ENCODE data around the gene AUTS2.

The AUTS2 gene

DNA sequence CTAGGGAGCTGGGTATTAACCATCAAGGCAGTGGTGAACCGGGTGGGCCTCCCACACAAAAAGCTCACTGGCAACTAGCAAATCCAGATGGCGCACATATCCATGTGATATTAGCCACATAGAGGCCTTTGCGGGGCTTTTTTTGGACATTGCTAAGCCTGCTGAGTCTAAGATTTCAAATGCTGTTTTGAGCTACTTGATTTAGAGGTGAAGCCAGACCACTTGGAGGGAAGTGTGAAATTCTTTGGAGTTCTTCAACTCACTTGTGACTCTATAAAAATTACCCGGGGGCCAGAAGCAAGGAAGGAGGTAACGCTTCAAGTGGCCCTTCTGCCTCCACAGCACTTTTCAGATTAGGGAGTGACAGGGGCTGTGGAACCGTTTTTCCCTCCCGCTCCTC is 913.9 kb downstream of the AUTS2 start:
- DNase-seq = no peak

DNA sequence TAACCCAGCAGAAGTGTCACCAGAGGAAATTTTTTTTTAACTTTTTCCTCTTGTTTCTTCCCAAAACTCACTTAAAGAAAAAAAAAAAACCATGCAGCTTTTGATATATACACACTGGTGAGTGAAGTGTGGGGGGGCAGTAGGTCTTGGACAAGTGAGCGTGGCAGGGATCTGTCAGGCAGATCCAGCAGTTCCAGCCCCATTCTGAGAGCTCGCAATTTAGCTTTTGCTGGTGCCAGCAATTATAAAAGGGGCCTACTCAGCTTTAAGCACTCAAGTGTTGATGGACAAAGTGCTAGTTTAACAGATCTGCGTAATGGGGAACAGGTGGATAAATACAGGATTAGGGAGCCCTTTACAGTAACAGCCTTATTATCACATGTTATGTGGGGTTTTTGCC is 914.5 kb downstream of the AUTS2 start:
- DNase-seq = no peak

DNA sequence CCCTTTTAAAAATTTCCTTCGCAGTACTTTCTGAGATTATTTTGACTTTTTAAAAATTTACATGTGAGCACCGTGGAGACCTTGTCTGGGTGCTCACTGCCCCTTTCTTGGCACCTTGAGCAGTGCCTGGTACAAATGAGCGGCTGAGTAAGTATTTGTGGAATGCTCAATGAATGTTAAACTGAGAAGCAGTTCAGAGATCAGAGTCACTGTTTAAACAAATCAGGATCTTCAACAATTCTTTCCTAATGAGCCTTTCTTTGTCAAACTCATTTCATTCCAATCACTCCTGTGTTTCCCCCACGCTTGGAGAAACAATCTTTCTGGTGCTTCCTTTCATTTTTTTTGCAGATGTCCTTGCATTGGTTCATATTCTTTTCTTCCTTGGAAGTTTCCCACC is 922.3 kb downstream of the AUTS2 start:
- DNase-seq = no peak

DNA sequence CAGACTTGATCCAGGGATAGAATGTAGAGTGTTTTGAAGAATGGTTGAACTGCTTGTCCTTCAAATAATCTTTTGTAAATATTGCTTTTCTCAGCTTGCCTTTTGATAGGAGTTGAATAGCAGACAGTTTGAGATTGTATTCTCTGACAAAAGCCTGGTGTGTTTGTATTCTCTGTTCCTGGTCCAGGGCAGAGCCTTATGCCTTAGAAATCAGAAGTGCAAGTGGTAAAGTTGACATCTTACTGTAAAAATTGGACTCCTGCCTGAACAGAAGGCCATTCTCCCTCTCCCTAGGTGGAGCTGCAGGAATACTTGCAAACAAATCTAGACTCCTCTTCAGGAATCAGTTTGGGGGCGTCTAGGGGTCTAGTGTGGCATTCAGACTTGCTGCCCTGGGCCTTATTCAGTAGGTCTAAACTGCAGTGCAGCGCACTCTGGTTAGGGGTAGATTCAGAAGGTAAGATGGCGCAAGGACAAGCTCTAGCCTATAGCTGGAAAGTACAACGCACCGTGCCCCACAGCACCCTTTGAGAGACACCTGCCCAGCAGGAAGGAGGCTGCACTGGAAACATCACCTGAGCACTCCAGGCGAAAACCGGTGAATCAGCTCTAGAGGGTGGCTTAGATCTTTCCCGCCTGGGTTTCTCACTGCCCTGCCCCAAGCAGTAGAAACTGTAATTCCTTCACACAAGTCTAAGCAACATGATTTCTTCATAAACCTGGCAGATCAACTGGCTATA is 925.1 kb downstream of the AUTS2 start:
- DNase-seq = no peak

DNA sequence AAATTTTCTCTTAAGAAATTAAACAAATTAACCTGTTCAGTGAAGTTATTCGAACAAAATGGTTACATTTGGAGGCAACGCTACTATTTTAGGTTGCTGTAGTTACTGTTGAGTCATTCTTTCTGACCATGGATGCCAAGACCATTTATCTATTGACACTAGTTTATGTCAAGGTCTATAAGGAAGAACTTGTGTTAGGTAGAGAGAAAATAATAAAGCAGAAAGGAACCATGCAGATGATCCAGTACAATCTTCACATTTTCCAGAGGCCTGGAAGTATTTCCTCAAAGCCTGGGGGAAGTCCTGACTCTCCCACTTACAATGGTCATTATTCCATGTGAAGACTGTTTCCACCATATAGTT is 925.7 kb downstream of the AUTS2 start:
- DNase-seq = no peak

DNA sequence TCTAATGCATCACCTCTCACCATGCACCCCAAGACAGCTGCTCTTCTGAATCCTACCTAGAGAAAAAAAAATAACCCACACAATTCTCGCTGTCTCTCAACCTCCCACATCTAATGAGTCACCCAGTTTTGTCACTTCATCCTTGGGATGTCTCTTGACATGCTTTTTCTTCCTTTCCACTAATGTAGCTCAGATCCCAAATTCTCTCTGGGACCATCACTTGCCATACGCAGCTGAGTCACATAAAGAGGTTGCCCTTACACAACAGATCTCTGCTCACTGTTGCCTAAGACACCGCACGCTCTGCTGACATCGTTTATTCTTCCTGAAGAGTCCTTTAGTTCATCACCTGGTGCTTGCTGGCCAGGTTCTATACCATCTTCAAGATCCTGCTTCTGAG is 927.7 kb downstream of the AUTS2 start:
- DNase-seq = no peak

DNA sequence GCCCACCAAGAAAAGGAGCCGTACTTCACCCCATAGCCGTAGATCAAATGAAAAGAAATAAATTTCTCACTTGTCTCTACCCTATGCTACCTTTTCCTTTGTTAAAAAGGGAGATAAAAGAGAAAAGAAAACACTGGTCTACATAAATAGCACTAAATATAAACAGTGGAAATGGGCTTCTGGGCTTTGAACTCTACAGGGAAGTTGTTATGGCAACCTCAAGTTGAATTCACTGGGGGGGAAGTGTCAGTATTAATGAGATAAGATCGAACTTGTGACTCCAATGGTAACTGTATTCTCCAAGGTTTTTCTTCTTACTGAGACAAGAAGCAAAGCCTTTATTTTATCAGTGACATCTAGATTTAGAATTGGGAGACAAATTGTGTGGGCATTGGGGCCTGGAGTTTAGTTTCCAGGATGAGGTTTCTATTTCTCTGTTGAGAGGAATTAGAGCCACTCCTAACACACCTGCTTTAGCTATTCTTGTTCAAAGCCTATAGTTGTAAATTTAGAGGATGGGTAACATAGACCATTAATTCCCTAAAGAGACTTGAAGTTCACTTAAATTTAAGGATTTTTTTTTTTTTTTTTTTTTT is 929.3 kb downstream of the AUTS2 start:
- no peak for DNase-seq

DNA sequence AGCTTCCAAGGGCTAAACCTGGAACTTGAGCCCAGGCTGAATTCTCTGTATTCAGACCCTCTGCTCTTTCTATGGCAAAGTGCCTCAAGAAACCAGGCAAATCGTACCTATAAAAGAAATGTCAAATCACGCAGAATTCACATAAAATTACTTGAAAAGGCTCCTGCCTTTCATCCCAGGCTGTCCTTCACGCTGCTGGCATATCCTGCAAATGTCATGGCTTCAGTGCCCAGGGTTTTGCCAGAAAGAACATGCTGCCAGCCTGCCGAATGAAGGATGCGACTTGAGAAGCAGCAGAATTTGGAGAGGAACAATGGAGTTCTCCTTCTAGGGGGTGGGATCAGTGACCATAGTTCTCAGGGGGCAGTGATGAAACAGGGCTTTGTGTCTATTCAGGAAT is 931.2 kb downstream of the AUTS2 start:
- peak in 1 of 14 donors; percentile 12 for DNase-seq

DNA sequence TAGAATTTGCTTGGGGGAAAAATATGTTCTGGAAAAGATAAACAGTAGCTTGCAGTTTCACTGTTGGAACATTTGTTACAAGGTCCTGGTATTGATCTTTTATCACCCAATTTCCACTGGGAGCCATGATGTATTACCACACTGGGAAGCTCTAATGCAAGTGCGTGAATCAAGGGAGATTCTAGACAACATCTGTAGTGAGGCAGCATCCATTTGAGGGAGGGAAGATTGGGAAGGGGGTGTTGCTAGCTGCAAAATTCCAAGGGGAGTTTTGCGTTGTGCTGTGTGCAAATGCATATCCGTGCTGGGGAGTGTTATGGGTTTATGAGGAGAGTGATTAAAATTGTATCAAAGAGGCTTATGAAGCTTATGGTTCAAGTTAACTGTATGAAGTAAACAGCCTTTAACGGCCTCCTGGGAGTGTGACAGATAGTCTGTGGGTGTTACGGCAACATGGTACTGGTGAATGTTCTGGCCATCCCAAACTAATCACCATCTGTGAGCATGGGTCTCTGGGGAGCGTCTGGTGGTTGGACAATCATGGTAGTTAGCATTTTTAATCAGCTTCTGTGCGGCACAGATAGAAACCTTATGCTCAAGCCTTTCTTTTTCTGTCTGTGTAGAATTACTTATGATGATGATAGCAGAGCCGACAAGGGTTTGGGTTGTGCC is 931.8 kb downstream of the AUTS2 start:
- no peak for DNase-seq

DNA sequence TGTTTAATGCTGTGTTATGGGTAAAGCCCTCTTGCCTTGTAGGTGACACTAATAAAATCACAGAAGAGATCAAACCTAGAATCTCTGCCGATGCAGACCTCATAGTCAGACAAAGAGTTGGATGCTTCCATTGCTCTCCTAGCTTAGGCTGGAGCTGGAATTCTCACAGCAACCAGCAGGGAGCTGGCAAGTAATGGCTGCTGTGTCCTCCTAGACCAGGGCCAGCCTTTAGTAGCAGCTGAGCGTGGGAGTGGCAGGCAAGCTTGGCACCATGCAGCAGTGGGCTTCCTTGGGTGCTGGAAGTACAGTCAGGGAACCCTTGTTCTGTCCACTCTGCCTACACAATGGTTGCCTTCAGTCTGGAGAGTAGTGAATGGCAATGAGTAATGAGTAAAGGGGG is 935.3 kb downstream of the AUTS2 start:
- DNase-seq = no peak

DNA sequence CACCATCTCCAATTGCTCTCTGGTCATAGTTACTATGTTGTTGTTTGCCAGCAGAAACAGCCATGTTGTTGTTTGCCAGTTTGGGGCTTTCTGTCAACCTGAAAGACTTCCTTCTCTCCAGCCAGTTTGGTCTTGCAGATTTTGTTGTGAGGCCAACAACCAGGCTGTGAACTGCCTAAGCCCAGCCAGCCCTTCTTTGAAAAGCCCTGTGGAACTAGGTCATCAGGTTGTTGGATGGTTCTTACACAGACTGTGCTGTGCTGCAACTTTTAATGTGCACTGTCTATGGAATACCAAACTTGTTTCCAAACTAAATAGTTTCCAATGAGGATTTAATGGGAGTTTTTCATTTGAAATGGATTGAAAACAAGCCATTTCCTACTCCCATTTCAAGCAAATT is 940.9 kb downstream of the AUTS2 start:
- peak in 5 of 14 donors; percentile 5 to 54 (median 32) for DNase-seq

DNA sequence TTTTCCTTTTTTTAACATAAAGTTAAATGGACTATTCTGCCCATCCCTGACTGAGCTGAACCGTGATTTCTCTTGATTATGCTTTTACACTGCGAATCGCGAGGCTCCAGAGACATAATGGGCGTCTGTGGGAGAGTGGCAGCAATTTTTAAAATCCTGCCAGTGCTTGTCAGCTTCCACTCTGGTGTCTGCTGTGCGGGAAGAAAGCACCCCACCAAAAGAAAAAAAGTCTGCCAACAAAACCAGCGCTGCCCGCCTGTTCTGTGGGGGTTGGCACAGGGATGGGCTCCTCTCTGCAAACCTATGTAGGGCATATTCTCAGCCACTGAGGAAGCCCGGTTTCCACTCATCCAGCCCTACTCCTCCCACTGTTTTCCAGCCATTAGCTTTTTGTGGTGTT is 941.3 kb downstream of the AUTS2 start:
- DNase-seq = peak in 3 of 14 donors; percentile 14 to 27 (median 17)

DNA sequence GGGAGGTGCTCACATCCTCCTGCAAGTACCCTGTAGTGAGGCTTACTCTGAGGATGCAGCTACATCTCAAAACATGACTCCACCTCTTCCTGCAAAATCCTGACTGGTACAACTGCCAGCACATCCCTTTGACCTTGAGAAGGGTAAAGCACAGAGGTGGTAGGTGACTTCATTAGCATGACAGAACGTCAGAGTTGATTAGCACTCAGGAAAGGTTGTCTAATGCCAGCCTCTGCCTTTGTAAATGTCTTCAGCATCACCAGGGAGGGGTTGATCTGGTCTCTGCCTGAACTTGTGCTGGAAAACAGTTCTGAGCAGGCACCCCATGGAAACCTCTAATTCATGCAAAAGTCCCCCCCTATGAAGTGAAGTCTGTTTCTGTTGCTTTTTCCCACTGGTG is 942.4 kb downstream of the AUTS2 start:
- DNase-seq = no peak

DNA sequence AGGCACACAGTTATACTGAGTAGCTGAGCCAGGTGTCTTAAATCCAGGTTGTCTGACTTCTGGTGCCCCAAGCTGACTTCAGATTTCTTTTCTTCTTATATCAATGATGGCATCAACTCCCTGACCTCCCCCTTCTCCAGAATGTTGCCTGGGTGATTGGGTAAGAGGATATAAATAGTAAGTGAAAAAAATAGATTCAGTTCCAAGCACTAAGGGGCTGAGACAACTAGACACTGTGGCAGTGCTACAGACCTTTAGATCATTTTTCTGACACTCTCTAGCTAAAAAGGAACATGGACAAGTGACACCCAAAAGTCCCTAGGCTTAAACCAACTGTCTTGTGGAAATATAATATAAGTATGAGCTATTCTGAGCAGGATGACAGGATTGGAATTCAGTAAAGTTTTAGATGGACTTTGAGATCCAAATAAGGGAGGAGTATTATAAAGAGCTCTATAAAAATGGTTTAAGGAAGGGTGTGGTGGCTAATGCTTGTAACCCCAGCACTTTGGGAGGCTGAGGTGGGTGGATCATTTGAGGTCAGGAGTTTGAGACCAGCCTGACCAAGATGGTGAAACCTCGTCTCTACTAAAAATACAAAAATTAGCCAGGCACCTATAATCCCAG is 944.6 kb downstream of the AUTS2 start:
- DNase-seq = no peak

DNA sequence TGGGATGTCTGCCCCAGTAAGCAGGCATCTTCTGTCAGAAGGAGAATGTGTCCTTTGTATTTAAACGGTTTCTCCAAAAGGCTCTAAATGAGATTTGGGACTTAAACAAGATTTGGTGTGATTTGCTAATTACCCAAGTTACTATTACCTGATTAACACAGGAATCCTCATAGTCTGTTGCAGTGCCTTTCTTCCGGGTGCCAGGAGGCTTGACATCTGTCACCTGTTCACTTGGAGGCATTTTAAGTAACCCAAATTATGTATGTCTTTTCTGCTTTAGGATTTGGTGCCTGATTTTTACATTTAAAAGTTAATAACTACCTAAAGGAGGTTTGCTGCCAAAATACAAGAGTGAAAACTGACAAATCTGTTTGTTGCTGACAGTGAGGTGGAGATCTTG is 945.7 kb downstream of the AUTS2 start:
- DNase-seq = no peak

DNA sequence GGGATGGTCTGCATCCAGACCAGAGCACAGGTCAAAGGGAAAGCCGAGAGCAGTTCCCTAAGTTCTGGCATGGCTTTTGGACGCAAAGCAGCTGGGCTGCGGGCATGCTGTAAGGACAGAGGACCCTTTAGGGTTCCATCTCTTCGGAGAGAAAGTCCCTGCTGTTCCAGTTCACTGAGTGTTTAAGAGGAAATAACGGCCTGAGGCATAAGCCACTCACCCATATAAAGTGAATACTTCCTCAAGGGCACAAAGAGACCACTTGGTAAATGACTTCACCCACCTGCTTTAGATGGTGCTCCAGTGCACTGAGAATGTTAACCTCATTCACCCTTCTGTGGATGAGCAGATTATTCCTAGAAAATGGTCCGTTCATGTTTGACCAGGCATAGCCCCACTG is 946.9 kb downstream of the AUTS2 start:
- no peak for DNase-seq

DNA sequence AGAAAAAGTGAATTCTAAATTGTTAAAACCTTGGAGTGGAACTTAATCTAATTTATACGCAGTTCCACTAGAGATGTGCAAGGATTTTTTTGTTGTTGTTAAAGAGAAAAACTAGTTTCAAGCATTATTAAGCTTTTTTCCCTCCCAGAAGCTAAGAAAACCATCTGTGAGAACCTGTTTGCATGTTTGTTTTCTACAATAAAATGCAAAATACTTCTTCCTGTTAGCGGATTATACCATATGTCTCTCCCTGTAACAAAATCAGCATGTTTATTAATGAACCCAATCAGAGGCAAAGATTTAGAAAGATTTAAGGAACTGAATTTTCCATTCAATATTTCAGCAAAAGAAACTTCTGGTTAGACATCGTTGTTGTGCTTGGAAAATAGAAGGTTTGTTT is 953.9 kb downstream of the AUTS2 start:
- DNase-seq = no peak

DNA sequence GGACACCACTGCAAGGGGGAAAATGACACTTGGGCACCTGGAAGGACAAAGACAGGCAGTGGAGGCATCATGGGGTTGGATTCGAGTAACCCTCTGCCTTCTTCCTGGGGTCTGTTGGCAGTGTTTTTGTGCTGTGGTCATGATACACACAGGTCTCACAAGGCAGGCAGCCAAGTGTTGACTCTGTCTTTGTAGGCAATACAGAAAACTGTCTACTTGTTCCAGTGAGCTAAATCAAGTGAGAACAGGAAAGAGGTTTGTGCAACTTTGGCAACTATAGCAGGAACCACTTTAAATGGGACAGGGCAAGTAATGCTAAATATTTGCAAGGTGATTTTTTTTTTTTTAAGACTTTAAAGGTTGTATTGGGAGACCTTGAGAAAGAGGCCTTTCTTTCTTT is 955.1 kb downstream of the AUTS2 start:
- DNase-seq = peak in 7 of 14 donors; percentile 5 to 52 (median 23)

DNA sequence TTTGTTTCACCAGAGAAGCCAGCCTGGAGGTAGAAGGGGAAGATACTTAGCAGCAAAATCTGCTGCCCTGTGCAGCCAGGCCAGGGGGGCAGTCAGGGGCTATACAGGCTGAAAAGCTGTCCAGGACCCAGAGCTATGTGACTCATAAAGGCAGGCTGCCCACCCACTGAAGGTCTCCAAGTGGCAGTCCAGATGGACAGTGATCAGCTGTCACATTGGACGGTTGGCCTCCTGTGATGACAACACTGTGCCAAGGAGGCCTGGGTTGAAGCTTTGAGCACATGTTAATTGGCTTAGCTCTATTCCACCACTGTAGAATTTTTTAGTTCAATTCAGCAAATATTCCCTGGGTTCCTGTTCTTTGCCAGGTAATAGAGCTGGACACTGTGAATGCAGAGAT is 956.4 kb downstream of the AUTS2 start:
- peak in 1 of 14 donors; percentile 32 for DNase-seq

DNA sequence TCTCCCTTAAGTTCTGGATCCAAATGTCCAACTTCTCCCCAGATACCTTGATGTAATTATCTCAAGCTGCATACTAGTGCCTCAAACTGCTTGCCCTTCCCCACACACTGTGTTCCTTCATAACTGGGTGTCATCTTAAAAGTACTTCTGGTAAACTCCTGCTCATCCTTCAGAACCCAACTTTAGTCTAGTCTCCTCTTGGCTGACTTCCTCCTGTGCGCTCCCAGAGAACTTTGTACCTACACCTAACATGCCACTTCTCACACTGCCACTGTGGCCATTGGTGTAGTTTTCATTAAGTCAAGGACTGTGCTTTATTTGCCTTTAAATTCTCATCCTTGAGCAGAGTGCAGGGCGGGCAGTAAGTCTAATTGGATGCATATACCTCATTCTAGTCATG is 958.5 kb downstream of the AUTS2 start:
- DNase-seq = no peak

DNA sequence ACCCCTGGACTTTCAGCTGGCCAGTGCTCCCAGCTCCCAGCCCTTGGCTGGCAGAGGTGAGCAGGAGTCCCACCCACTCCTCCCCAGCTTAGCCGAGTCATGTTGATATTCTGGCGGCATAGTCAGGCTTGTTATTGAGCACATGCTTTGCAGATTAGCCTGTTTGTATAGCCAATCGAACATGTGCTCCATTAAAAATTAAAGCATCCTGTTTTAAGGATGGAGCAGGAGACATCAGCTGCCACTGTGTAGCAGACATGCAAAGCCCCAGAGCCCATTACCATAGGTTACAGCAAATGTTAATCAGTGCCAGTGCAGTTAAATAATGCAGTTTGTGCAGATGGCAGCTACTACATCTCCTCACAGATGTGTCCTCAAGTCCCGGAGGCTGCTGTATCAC is 959.1 kb downstream of the AUTS2 start:
- no peak for DNase-seq

DNA sequence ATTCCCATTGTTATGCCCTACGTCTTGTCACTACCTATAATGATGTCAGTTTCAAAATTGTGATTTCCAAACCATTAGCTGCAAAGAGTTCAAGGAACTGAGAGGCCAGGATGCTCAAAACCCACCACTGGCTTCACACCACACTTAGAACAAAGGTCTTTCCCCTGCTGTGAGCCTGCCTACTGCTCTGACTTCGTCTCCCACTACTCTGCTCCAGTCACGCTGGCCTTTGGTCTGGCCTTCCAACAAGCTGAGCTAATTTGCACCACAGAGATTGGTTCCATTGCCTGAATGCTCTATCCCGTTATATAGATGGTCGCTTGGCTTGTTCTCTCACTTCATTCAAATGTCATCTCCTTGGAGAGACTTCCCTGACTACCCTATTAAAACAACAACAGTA is 961.5 kb downstream of the AUTS2 start:
- DNase-seq = no peak

DNA sequence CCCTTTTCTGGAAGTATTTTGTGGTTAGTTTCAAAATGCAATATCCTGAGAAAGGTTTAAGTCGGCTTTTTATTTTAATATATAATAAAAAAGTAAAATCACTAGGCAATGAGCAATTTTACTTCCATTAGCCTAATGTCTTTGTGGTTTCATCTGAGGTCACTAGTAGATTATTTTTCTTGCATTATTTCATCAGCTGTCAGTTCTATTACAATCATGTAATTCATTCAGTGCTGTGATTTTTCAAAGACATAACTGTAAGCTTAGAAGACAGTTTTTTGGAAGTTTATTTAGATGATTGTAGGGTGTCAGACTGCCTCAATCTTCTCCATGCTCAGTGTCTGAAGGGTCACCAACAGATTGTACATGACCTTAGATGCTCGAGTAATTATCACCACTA is 965.7 kb downstream of the AUTS2 start:
- no peak for DNase-seq
